Endothelial cell of umbilical vein (primary cell): Measurements from ENCODE around the gene ISG15. TPM values are rescaled to one million over a fixed set of nuclear protein-coding genes. Genes with fewer than 3 reads are reported as not detected.

ENCODE experiments used
- BruUV-seq: library from RNA; stranded (reverse); fragments of 400-500 nt; replicated peaks from 2 replicates; lab custom pipeline; 2021; lab: Mats Ljungman, UMichigan
- CTCF ChIA-PET: fragments of 300-600, 350-600 bp; sonication (Branson Sonifier 250); formaldehyde crosslinking; loops from one replicate; lab custom pipeline; 2021; ENCODE audit warnings: antibody characterized with exemption, inconsistent platforms; lab: Charles Lee
- POLR2A ChIA-PET: fragments of 300-600, 350-600 bp; sonication (Branson Sonifier 250); formaldehyde crosslinking; loops from one replicate; lab custom pipeline; 2021; ENCODE audit warnings: antibody characterized with exemption, inconsistent platforms; lab: Charles Lee
- DNase-seq: peaks from one replicate; pipeline ENCODE4 v3.0.0-alpha.2; 2011; ENCODE audit warnings: low read depth, low spot score
- FAIRE-seq: peaks from 2 replicates; lab custom pipeline; 2011; peaks lifted over from hg19 to GRCh38; lab: Jason Lieb, UNC
- H2AFZ ChIP-seq: 2 replicates; pipeline ENCODE4 v1.6.0; 2012; ENCODE audit warnings: low read depth, low read length, control low read depth, inconsistent platforms
- H3K27ac ChIP-seq: 2 replicates; pipeline ENCODE4 v1.5.1; 2011; ENCODE audit warnings: low read depth, mild to moderate bottlenecking, control low read depth, low read length, moderate library complexity; ENCODE audit not compliant: insufficient read depth
- H3K27me3 ChIP-seq, 2 experiments: 2 replicates each; pipeline versions ENCODE4 v1.6.0 to v1.6.1; 2011; ENCODE audit warnings: low read length in 2 of 2, mixed read lengths in 1 of 2; ENCODE audit not compliant: control insufficient read depth in 2 of 2, insufficient read depth in 2 of 2
- H3K36me3 ChIP-seq, 2 experiments: 2 replicates in 1 of 2; 3 replicates in 1 of 2; pipeline ENCODE4 v1.5.1; 2011; ENCODE audit warnings: low read length in 2 of 2, mild to moderate bottlenecking in 1 of 2, moderate library complexity in 1 of 2; ENCODE audit not compliant: control insufficient read depth in 2 of 2, insufficient read depth in 2 of 2; ENCODE audit errors: extremely low read depth in 1 of 2
- H3K4me1 ChIP-seq: 3 replicates; pipeline ENCODE4 v1.5.1; 2011; ENCODE audit warnings: mild to moderate bottlenecking, low read length; ENCODE audit not compliant: control insufficient read depth, insufficient read depth; ENCODE audit errors: extremely low read depth
- H3K4me2 ChIP-seq: 2 replicates; pipeline ENCODE4 v1.6.1; 2011; ENCODE audit warnings: low read length, control low read depth, mixed read lengths; ENCODE audit not compliant: insufficient read depth
- H3K4me3 ChIP-seq, 3 experiments: fragments of 200-600 bp in 1 of 3; sonication (generic), shearing (Covaris generic) in 1 of 3; replicated peaks in 1 of 3; 2 replicates each; pipeline ENCODE4 v1.5.1; 2011 to 2016; ENCODE audit warnings: control low read depth in 3 of 3, low read length in 3 of 3, mild to moderate bottlenecking in 2 of 3, inconsistent platforms in 1 of 3, low read depth in 1 of 3, moderate library complexity in 1 of 3; ENCODE audit not compliant: insufficient read depth in 1 of 3
- H3K79me2 ChIP-seq: 2 replicates; pipeline ENCODE4 v1.6.0; 2012; ENCODE audit warnings: low read length, inconsistent platforms; ENCODE audit not compliant: control insufficient read depth, insufficient read depth
- H3K9ac ChIP-seq: replicated peaks from 2 replicates; pipeline ENCODE3; 2011; ENCODE audit warnings: low read length, control low read depth; ENCODE audit not compliant: insufficient read depth; ENCODE audit errors: extremely low read depth
- H3K9me1 ChIP-seq: replicated peaks from 3 replicates; pipeline ENCODE4 v1.6.0; 2011; ENCODE audit warnings: mild to moderate bottlenecking, low read length; ENCODE audit not compliant: control insufficient read depth, insufficient read depth; ENCODE audit errors: extremely low read depth
- H3K9me3 ChIP-seq: replicated peaks from 2 replicates; pipeline ENCODE4 v1.5.1; 2012; ENCODE audit warnings: low read length, inconsistent platforms; ENCODE audit not compliant: control insufficient read depth, insufficient read depth
- H4K20me1 ChIP-seq: replicated peaks from 2 replicates; pipeline ENCODE3; 2011; ENCODE audit warnings: mild to moderate bottlenecking, low read length; ENCODE audit not compliant: control insufficient read depth, insufficient read depth; ENCODE audit errors: extremely low read depth
- CTCF ChIP-seq, 2 donors: IDR thresholded peaks; 1 replicate in 1 of 2; 2 replicates in 1 of 2; pipeline ENCODE4 v1.5.1; 2011; ENCODE audit warnings: low read length in 2 of 2, mild to moderate bottlenecking in 2 of 2, moderate library complexity in 2 of 2, control low read depth in 1 of 2, inconsistent platforms in 1 of 2, low read depth in 1 of 2; ENCODE audit not compliant: insufficient read depth in 1 of 2; ENCODE audit errors: extremely low read depth in 1 of 2
- EZH2 ChIP-seq: IDR thresholded peaks from 2 replicates; pipeline ENCODE4 v1.6.1; 2012; ENCODE audit warnings: borderline replicate concordance, low read depth, mild to moderate bottlenecking, moderate library complexity, low read length, inconsistent platforms; ENCODE audit not compliant: severe bottlenecking
- JUN ChIP-seq: IDR thresholded peaks from 2 replicates; pipeline ENCODE4 v1.6.1; 2011; ENCODE audit warnings: borderline replicate concordance, low read depth; ENCODE audit not compliant: insufficient read length, insufficient read depth
- dilution Hi-C: fragments of 300-500 bp; cut with MboI; formaldehyde crosslinking; loops from one replicate; pipeline ENCODE4 v1.15.0; 2019; ENCODE audit warnings: low sequenced_read_pairs; ENCODE audit not compliant: extremely low pct_ligation_motif_present
- intact Hi-C: fragments of 100-400 bp; cut with micrococcal nuclease; formaldehyde crosslinking; loops from one replicate; pipeline ENCODE4 v1.10.0; 2022
- polyA plus RNA-seq, 4 experiments: library from polyadenylated mRNA; depleted of rRNA in 3 of 4; stranded (reverse) in 3 of 4; unstranded in 1 of 4; fragments of >200 nt; gene quantifications; 2 replicates each; pipeline versions ENCODE4 v1.2.1 to v1.2.3, GENCODE V29; 2011 to 2012; ENCODE audit warnings: missing spikeins in 1 of 4
- total RNA-seq: library from RNA; stranded (reverse); gene quantifications from 2 replicates; pipeline ENCODE4 v1.2.3, GENCODE V29; 2021

Gene ISG15
- total and polyA plus RNA-seq, 2 donors (not counting 3 experiments of a cell fraction or from before 2014, with no cell fraction given), result 44.6 to 154 TPM

- Histone ChIP-seq H3K79me2 (no peaks in the 10 kb centered on the region), H3K9me3 (no peaks in the 10 kb centered on the region), H3K4me2 (peak overlapping the region; percentile 53), H3K9ac (peak overlapping the region; percentile 6), H4K20me1 (no peaks in the 10 kb centered on the region), H3K36me3 (peaks cover 0 to 12% of the 10 kb centered on the region in 2 experiments), H3K27me3 (no peaks in the 10 kb centered on the region), H2AFZ (peak overlapping the region; percentile 67), H3K9me1 (no peaks in the 10 kb centered on the region), H3K27ac (no peak overlapping the region), H3K4me3 (peak overlapping the region in 1 of 3 experiments; percentile 8), H3K4me1 (peaks cover 7% of the 10 kb centered on the region)
- FAIRE-seq (peak; percentile 67), DNase-seq (peak; percentile 84)
- dilution Hi-C loops, result no loop called here
- intact Hi-C loops, result loop anchor here (2.0 kb wide), 2 partner anchors 19 to 77 kb away; partner anchors contain the start of genes AGRN and C1orf159
- no TSS peak for BruUV-seq
- ChIA-PET CTCF (interaction anchor here (0.7 to 2.1 kb wide), 14 partner anchors 8 to 251 kb away, joined by 3 to 12 read pairs (median 4); partner anchors contain the start of gene AGRN), POLR2A (no interaction called here)
- TF ChIP-seq CTCF (IDR thresholded peaks at IDR 0.05; ENCODE audit: extremely low read depth in 1 of 2, insufficient read depth in 1 of 2, low read depth in 1 of 2, low read length in 2 of 2), result peak in 1 of 2 donors; percentile 27
- TF ChIP-seq JUN, result no peak
- TF ChIP-seq EZH2, result no peak
These were observed 27.0 kb downstream of the ISG15 start for GRCh38 chr1:1040004-1040991.
